WTC11 (cell line): Measurements from ENCODE around the gene ATG4C. TPM values are rescaled to one million over a fixed set of nuclear protein-coding genes. Genes with fewer than 3 reads are reported as not detected.
A peak's percentile ranks its signal among the peaks of the same experiment; 100 is the strongest.
"Not testable (repeated sequence)": the region's sequence is repeated elsewhere in the genome, so short reads cannot be mapped to it uniquely, and the experiment has no call there.

Experiments used
- ATAC-seq: fragments of 200-7000 bp; cut with Tn5 transposase; 2 replicates; pipeline ENCODE4 v1.10.0; 2021; ENCODE audit warnings: mild to moderate bottlenecking, moderate library complexity
- CTCF ChIA-PET: fragments of 300-600 bp; sonication (Branson Sonifier 250); formaldehyde crosslinking; loops from one replicate; lab custom pipeline; 2021; ENCODE audit warnings: antibody characterized with exemption; lab: Charles Lee
- POLR2A ChIA-PET: fragments of 350-600 bp; sonication (Branson Sonifier 250); formaldehyde crosslinking; loops from one replicate; lab custom pipeline; 2021; ENCODE audit warnings: antibody characterized with exemption; lab: Charles Lee
- DNase-seq: peaks from one replicate; pipeline ENCODE4 v3.0.0; 2021; ENCODE audit warnings: low spot score
- H3K27ac Mint-ChIP-seq: 2 replicates; pipeline ENCODE4 v1.8.0; 2021; ENCODE audit warnings: mixed read lengths
- H3K27me3 Mint-ChIP-seq: 2 replicates; pipeline ENCODE4 v1.8.0; 2021; ENCODE audit warnings: low read depth, mild to moderate bottlenecking, moderate library complexity, mixed read lengths
- H3K36me3 Mint-ChIP-seq: 2 replicates; pipeline ENCODE4 v1.8.0; 2021; ENCODE audit warnings: mixed read lengths
- H3K4me1 Mint-ChIP-seq: 2 replicates; pipeline ENCODE4 v1.8.0; 2022; ENCODE audit warnings: mixed read lengths
- H3K4me3 Mint-ChIP-seq: 2 replicates; pipeline ENCODE4 v1.8.0; 2021; ENCODE audit warnings: mild to moderate bottlenecking, moderate library complexity, mixed read lengths
- H3K9me3 Mint-ChIP-seq: 2 replicates; pipeline ENCODE4 v1.8.0; 2021; ENCODE audit warnings: mixed read lengths
- CREM ChIP-seq: sonication (generic); formaldehyde crosslinking; IDR thresholded peaks from 2 replicates; pipeline ENCODE4 v1.8.1; 2022; ENCODE audit warnings: mild to moderate bottlenecking, missing genetic modification reagents, moderate library complexity
- HMGA2 ChIP-seq: fragments of 250-450 bp; sonication (Bioruptor Pico); IDR thresholded peaks from 2 replicates; pipeline ENCODE4 v1.4.0; 2021; ENCODE audit warnings: mild to moderate bottlenecking, moderate library complexity
- MYBL2 ChIP-seq: sonication (generic); formaldehyde crosslinking; IDR thresholded peaks from 2 replicates; pipeline ENCODE4 v1.8.1; 2023; ENCODE audit warnings: mild to moderate bottlenecking, moderate library complexity, missing genetic modification reagents
- OVOL2 ChIP-seq: fragments of 250-450 bp; sonication (Bioruptor Pico); IDR thresholded peaks from 2 replicates; pipeline ENCODE4 v1.9.0; 2021; ENCODE audit warnings: mild to moderate bottlenecking, borderline replicate concordance
- PREB ChIP-seq: sonication (generic); formaldehyde crosslinking; IDR thresholded peaks from 2 replicates; pipeline ENCODE4 v1.8.1; 2022; ENCODE audit warnings: mild to moderate bottlenecking, missing genetic modification reagents, moderate library complexity, borderline replicate concordance
- PRRX2 ChIP-seq: fragments of 250-450 bp; sonication (Bioruptor Pico); IDR thresholded peaks from 2 replicates; pipeline ENCODE4 v1.8.0; 2021; ENCODE audit warnings: mild to moderate bottlenecking
- ZNF281 ChIP-seq: sonication (generic); formaldehyde crosslinking; IDR thresholded peaks from 2 replicates; pipeline ENCODE4 v1.8.0; 2023; ENCODE audit warnings: mild to moderate bottlenecking, missing genetic modification reagents
- total RNA-seq: library from RNA; stranded (reverse); gene quantifications from 3 replicates; pipeline ENCODE4 v1.2.3, GENCODE V29; 2021
- TF ChIP-seq, protein P1 (sequence below): sonication (generic); formaldehyde crosslinking; IDR thresholded peaks from 2 replicates; pipeline ENCODE4 v1.8.1; 2023; ENCODE audit warnings: mild to moderate bottlenecking, missing genetic modification reagents, moderate library complexity
- TF ChIP-seq, protein P2 (sequence below): sonication (generic); formaldehyde crosslinking; IDR thresholded peaks from 2 replicates; pipeline ENCODE4 v1.8.1; 2023; ENCODE audit warnings: mild to moderate bottlenecking, missing genetic modification reagents
- TF ChIP-seq, protein P3 (sequence below): sonication (generic); formaldehyde crosslinking; IDR thresholded peaks from 2 replicates; pipeline ENCODE4 v1.8.1; 2022; ENCODE audit warnings: mild to moderate bottlenecking, moderate library complexity, missing genetic modification reagents
- TF ChIP-seq, protein P4 (sequence below): fragments of 250-450 bp; sonication (Bioruptor Pico); IDR thresholded peaks from 2 replicates; pipeline ENCODE4 v1.9.0; 2021; ENCODE audit warnings: mild to moderate bottlenecking

ATG4C gene
- total RNA-seq, 1 experiment from 2014 or later: 16.6 TPM

DNA sequence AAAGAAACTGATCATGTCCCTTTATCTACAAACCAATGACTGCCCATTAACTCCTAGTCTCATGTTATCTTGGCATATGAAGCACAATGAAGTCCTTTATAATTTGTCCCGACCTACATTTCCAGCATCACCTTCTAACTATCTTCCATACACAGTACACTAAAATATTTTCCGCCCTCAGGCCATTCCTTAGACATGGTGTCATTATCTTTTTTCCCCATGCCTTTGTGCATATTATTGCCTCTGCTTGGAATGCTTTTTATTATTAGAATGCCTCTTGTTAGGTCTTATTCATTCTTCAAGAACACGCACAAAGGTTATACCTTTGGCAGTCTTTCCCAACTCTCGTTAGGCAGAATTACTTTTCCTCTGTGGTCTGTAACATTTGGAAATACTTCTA, 39.6 kb downstream of the ATG4C start:
- Mint-ChIP-seq H3K36me3 (peaks cover 24% of the 10 kb centered on the region), H3K4me3 (no peak overlapping the region), H3K4me1 (peaks cover 11% of the 10 kb centered on the region), H3K27ac (peak overlapping the region; percentile 18; the same call in 1 of the 2 replicates), H3K27me3 (no peaks in the 10 kb centered on the region), H3K9me3 (peaks cover 15% of the 10 kb centered on the region)
- no peak for TF ChIP-seq HMGA2 (CRISPR knock-in tag)
- no peak for TF ChIP-seq ZNF281 (CRISPR knock-in tag)
- TF ChIP-seq, protein P1, sequence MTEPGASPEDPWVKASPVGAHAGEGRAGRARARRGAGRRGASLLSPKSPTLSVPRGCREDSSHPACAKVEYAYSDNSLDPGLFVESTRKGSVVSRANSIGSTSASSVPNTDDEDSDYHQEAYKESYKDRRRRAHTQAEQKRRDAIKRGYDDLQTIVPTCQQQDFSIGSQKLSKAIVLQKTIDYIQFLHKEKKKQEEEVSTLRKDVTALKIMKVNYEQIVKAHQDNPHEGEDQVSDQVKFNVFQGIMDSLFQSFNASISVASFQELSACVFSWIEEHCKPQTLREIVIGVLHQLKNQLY (CRISPR knock-in tag): no peak
- TF ChIP-seq, protein P2, sequence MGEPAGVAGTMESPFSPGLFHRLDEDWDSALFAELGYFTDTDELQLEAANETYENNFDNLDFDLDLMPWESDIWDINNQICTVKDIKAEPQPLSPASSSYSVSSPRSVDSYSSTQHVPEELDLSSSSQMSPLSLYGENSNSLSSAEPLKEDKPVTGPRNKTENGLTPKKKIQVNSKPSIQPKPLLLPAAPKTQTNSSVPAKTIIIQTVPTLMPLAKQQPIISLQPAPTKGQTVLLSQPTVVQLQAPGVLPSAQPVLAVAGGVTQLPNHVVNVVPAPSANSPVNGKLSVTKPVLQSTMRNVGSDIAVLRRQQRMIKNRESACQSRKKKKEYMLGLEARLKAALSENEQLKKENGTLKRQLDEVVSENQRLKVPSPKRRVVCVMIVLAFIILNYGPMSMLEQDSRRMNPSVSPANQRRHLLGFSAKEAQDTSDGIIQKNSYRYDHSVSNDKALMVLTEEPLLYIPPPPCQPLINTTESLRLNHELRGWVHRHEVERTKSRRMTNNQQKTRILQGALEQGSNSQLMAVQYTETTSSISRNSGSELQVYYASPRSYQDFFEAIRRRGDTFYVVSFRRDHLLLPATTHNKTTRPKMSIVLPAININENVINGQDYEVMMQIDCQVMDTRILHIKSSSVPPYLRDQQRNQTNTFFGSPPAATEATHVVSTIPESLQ (CRISPR knock-in tag): no peak
- no peak for TF ChIP-seq OVOL2 (CRISPR knock-in tag)
- CTCF ChIA-PET: no interaction called here
- ATAC-seq (no peak), DNase-seq (no peak)
- POLR2A ChIA-PET: no interaction called here

GRCh38 chr1:62826901-62827300, 43.0 kb downstream of the ATG4C start:
- POLR2A ChIA-PET: no interaction called here
- TF ChIP-seq PRRX2 (CRISPR knock-in tag) (no peak), CREM (CRISPR knock-in tag) (no peak), PREB (CRISPR knock-in tag) (no peak), MYBL2 (no peak)
- TF ChIP-seq, protein P2 (CRISPR knock-in tag): no peak
- TF ChIP-seq, protein P1 (CRISPR knock-in tag): no peak
- TF ChIP-seq, protein P3, sequence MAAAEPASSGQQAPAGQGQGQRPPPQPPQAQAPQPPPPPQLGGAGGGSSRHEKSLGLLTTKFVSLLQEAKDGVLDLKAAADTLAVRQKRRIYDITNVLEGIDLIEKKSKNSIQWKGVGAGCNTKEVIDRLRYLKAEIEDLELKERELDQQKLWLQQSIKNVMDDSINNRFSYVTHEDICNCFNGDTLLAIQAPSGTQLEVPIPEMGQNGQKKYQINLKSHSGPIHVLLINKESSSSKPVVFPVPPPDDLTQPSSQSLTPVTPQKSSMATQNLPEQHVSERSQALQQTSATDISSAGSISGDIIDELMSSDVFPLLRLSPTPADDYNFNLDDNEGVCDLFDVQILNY: no peak
- TF ChIP-seq, protein P4, sequence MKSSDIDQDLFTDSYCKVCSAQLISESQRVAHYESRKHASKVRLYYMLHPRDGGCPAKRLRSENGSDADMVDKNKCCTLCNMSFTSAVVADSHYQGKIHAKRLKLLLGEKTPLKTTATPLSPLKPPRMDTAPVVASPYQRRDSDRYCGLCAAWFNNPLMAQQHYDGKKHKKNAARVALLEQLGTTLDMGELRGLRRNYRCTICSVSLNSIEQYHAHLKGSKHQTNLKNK (CRISPR knock-in tag): no peak
- no peaks in the 10 kb centered on the region for H3K27me3 Mint-ChIP-seq
- H3K4me1 Mint-ChIP-seq: peaks cover 11% of the 10 kb centered on the region
- no peak overlapping the region for H3K4me3 Mint-ChIP-seq
- peaks cover 25% of the 10 kb centered on the region for H3K36me3 Mint-ChIP-seq
- DNase-seq: no peak
- 0 out of 2 replicates have a peak overlapping the region, but pooled peaks have one; percentile 15 for H3K27ac Mint-ChIP-seq
- peaks cover 15% of the 10 kb centered on the region for H3K9me3 Mint-ChIP-seq
- ATAC-seq: no peak
- CTCF ChIA-PET: no interaction called here

GRCh38 chr1:62827786-62828185, 43.9 kb downstream of the ATG4C start:
- Mint-ChIP-seq H3K9me3 (peaks cover 15% of the 10 kb centered on the region), H3K4me1 (peaks cover 11% of the 10 kb centered on the region), H3K36me3 (peaks cover 25% of the 10 kb centered on the region)
- DNase-seq, POLR2A ChIA-PET, H3K4me3 Mint-ChIP-seq, ATAC-seq, H3K27ac Mint-ChIP-seq, CTCF ChIA-PET, H3K27me3 Mint-ChIP-seq: not testable (repeated sequence)
